ELF-1 (cell line): Measurements from ENCODE around the gene ARR3.
"Not testable (repeated sequence)": the region's sequence is repeated elsewhere in the genome, so short reads cannot be mapped to it uniquely, and the experiment has no call there.

Experiments
- DNase-seq: peaks from one replicate; pipeline ENCODE4 v3.0.0-alpha.2; 2016; ENCODE audit warnings: low read depth, low spot score

The ARR3 gene

DNA sequence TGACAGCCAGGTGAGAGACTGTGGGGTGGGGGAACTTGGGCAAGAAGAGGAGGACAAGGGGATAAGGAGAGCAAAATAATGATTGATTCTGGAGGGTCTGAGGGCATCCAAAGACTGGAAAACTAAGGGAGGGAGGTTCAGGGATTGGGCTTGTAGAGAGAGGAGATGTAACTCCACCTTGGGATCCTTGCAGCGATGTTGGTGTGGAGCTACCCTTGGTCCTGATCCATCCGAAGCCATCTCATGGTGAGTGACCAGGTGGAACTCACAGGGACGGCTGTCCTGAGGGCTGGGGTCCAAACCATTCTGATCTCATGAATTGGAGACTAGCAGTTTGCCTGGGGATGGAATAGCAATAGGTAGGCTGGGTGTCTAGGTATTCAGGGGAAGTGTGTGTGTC, 12.4 kb downstream of the ARR3 start:
- no peak for DNase-seq

DNA sequence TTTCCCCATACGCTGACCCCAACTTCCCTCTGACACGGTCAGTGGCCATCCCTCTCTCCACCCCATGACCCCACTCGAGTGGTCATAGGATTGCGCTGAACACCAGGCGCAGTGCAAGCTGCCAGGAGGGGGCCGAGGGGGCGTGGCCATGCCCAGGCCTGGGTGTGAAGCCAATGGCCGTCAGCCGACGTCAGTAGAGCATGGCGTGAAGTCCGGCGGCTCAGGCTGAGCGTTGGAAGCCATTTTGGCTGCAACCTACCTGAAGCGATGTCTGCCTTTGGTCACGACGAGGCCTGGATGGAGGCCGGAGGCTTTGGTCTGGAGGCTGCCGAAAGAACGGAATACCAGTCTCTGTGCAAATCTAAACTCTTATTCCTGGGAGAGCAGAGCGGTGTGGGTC, 13.8 kb downstream of the ARR3 start, which contains the start of gene RAB41:
Gene RAB41, plus strand, starts transcription at position 222 of the 400 bp plus-strand sequence. Its CDS starts 46 bp downstream, at position 268.
- DNase-seq: no peak

DNA sequence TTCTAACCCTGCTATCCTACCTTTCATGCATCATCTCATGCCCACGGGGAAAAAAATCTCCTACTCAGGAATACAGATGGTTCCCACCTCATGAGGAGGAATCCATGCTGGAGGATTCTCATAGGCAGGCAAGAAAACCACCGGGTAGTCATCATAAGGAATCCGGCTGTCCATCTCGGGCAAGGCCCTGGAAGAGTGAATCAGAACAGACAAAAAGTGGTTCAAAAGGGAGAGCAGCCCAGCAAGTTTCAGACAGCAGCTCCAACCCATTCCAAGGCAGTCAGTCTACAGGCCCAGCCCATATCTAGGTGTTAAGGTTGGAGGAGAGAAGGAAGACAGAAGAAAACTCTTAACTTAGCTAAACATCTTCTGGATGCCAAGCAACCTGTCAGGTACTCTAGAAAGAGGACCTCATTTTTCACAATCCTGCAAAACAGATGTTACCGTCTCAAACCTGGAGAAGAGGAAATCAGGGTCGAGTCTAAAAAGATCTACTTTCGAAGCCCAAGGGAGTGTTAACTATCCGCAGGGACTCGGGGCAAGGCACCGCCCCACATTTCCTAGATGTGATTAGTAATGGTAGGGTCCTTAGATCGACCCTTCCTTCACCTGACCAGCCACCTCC, 21.1 kb downstream of the ARR3 start:
- DNase-seq: no peak

DNA sequence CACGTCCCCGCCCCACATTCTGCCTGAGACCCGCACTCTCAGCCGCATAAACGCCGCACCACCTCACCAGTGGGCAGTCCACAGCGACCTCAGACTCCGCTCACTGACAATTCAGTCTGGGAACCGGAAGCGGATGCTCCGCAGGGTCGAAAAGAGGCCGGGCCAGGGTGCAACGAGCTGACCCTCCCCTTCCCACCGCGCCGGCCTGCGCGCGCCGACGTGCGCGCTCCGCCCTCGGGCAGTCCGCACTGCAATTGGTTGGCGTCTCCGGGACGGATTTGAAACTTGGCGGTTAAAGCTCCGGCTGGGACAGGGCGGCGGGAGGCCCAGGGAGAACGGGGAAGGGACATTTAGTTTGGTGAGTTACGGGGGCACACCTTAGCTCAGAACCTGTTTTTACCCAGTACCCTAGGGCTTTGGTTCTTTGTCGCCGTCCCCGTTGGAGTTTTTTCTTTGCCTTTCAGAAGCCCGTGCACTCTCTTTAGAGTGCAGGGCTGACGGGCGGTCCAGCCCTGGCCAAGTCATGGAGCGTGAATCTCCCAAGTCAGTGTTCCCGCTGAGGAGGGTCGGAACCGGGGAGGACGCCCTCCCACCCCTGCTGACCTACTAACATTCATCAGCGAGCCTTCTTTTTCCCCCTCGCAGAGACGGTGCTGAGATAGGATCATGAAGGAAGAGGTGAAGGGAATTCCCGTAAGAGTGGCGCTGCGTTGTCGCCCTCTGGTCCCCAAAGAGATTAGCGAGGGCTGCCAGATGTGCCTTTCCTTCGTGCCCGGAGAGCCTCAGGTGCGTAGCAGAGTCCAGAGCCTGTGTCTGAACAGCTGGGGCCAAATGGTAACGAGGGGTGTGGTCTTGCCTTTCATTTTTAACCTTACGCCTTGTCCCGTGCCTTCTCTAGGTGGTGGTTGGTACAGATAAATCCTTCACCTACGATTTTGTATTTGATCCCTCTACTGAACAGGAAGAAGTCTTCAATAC, 21.9 kb downstream of the ARR3 start, which contains the start of the genes KIF4A and PDZD11:
Gene KIF4A, plus strand, starts transcription at position 312 of the 978 bp plus-strand sequence. Its CDS starts 355 bp downstream, at position 667.
Gene PDZD11, minus strand, starts transcription at position 135 of the 978 bp plus-strand sequence. CDS start 586 bp downstream, outside the sequence.
- peak; percentile 97 for DNase-seq

DNA sequence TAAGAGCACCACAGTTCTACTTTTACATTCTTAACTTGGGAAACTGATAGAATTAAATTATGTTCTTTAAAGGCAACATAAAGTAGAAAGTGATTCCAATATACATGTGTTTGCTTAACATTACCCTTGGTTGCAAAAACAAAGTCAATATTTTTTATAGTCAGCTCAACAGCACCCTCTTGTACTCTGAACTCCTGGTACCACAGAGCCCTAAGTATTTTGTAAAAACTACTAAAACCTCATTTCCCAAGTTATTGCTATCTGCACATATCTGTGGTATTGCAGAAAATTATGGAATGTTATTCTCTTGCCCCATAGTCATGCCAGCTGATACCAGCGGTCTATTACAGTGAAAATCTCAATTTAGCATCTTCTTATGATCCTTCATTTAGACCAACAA, 24.7 kb downstream of the ARR3 start:
- no peak for DNase-seq

DNA sequence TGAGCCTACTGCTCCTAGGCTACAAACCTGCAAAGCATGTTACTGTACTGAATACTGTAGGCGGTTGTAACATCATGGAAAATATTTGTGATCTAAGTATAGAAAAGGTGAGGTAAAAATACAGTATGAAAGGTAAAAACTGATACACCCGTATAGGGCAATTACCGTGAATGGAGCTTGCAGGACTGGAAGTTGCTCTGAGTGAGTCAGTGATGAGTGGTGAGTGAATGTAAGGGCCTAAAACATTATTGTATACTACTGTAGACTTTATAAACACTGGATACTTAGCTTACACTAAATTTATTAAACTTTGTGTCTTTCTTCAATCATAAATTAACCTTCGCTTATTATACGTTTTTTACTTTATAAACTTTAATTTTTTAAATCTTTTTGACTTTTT, 25.5 kb downstream of the ARR3 start:
- no peak for DNase-seq

GRCh38 chrX:70301716-70302115, 33.6 kb downstream of the ARR3 start:
- no peak for DNase-seq

DNA sequence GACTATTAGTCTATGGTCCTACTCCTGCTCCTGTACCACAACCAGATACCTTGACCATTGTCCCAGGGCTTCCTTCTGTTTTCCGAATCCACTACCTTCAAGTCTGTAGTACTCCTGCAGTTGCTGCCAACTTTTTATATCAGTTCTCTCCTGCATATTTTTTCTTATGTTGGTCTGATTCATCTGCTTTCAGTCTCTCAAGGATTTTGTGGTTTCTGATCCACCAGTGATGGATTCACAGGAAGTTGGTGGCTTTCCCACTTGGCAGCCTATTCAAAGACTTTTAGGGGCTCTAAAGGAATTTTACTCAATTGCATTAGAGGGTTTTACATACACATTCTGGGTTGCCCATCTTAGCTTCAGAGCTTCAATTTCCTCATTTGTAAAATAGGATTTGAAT, 45.4 kb downstream of the ARR3 start:
- no peak for DNase-seq

DNA sequence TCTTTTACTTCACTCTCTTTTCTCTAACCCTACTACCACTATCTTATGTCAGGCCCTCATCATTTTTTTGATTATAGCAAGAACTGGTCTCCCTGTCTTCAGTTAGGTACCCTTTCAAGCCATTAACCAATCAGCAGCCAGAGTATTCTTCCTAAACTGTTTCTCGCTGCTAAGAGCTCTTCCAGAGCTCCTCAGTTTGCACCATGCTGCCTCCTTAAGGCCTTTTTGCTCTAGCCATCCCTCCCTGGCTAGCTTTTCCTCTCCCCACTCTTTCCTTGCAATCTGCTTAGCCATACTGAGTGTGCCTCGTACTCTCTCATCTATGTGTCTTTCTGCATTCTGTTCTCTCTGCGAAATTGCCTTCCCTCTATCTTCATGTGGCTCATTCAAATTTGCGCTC, 54.6 kb downstream of the ARR3 start:
- DNase-seq: no peak

DNA sequence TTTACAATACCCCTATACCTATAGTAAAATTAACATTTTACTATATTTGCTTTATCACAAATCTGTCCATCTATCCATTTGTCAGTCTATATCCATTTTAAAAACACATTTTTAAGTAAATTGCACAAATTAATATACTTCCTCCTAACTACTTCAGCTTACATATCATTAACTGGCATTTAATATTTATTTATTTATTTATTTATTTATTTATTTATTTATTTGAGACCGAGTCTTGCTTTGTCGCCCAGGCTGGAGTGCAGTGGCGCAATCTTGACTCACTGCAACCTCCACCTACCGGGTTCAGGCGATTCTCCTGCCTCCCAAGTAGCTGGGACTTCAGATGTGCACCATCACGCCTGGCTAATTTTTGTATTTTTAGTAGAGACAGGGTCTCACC, 55.5 kb downstream of the ARR3 start:
- not testable (repeated sequence) for DNase-seq

DNA sequence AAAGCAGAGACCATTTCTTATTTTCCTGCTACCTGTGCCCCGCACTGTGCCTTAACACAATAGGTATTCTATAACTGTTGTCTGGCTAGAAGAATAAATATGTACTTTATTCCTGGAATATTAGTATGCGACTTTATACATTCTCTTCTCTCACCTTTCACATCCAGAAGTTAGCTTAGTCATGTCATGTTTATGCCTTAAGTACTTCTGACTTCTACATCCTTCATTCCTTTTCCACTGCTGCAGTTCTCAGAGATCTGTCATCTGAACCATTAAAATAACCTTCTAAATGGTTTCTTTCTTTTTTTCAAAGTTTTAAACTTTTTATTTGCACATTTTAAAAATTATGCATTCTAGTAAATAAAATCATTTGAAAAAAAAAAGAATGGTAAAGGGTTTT, 56.2 kb downstream of the ARR3 start:
- no peak for DNase-seq

DNA sequence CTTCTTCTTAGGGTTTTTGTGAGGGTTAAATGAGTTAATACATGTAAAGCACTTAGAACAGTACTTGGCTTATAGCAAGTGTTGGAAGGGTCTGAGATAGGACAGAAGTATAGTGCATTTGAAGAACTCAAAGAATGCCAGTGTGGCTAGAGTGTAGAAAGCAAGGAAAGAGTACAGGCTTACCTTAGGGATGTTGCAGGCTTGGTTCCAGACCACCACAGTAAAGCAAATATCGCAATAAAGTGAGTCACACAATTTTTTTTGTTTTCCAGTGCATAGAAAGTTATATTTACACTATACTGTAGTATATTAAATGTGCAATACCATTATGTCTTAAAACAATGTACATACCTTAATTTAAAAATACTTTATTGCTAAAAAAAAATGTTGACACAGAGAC, 63.0 kb downstream of the ARR3 start:
- no peak for DNase-seq
